Spleen (tissue), 11 donors: ENCODE measurements around the gene SDK1. TPM values are rescaled to one million over a fixed set of nuclear protein-coding genes. Genes with fewer than 3 reads are reported as not detected.

Experiments
- DNase-seq: peaks from one replicate; pipeline ENCODE4 v3.0.0-alpha.2; 2020
- H3K27ac ChIP-seq, 8 donors: fragments of 200-600 bp; sonication (generic) in 7 of 8; 1 replicate in 4 of 8; 2 replicates in 4 of 8; pipeline versions ENCODE4 v1.5.0 to v1.8.0; 2016 to 2021; ENCODE audit warnings: inconsistent platforms in 4 of 8, mild to moderate bottlenecking in 4 of 8, moderate library complexity in 1 of 8
- H3K27me3 ChIP-seq, 7 donors: fragments of 200-600 bp; sonication (generic) in 6 of 7; replicated peaks in 1 of 7; 1 replicate in 4 of 7; 2 replicates in 3 of 7; pipeline versions ENCODE4 v1.5.0 to v1.8.0; 2016 to 2021; ENCODE audit warnings: inconsistent platforms in 3 of 7, mild to moderate bottlenecking in 1 of 7
- H3K36me3 ChIP-seq, 6 donors: fragments of 200-600 bp; sonication (generic) in 5 of 6; 1 replicate in 4 of 6; 2 replicates in 2 of 6; pipeline versions ENCODE4 v1.5.0 to v1.8.0; 2016 to 2021; ENCODE audit warnings: inconsistent platforms in 2 of 6
- H3K4me1 ChIP-seq, 6 donors: fragments of 200-600 bp; sonication (generic) in 5 of 6; 1 replicate in 3 of 6; 2 replicates in 3 of 6; pipeline versions ENCODE4 v1.5.0 to v1.8.0; 2016 to 2021; ENCODE audit warnings: inconsistent platforms in 3 of 6
- H3K4me3 ChIP-seq, 8 donors: fragments of 200-600 bp; sonication (generic) in 7 of 8; 1 replicate in 4 of 8; 2 replicates in 4 of 8; pipeline versions ENCODE4 v1.5.0 to v1.8.0; 2016 to 2021; ENCODE audit warnings: inconsistent platforms in 4 of 8, mild to moderate bottlenecking in 4 of 8, moderate library complexity in 2 of 8
- H3K9me3 ChIP-seq, 8 donors: fragments of 200-600 bp; sonication (generic) in 7 of 8; 1 replicate in 4 of 8; 2 replicates in 4 of 8; pipeline versions ENCODE4 v1.5.0 to v1.8.0; 2016 to 2021; ENCODE audit warnings: inconsistent platforms in 4 of 8
- CTCF ChIP-seq, 11 experiments: fragments of 200-600 bp in 7 of 11; fragments of 450-650 bp in 4 of 11; sonication (generic) in 4 of 11; IDR thresholded peaks in 8 of 11; conservative IDR thresholded peaks in 3 of 11; 1 replicate in 7 of 11; 2 replicates in 4 of 11; pipeline versions ENCODE4 v1.4.0 to v1.8.0; 2016 to 2021; ENCODE audit warnings: antibody characterized with exemption in 11 of 11, inconsistent platforms in 4 of 11, mild to moderate bottlenecking in 1 of 11
- POLR2A ChIP-seq, 3 donors: fragments of 450-650 bp; IDR thresholded peaks; one replicate each; pipeline ENCODE4 v1.5.1; 2017; ENCODE audit warnings: antibody characterized with exemption in 3 of 3, mild to moderate bottlenecking in 1 of 3
- POLR2AphosphoS5 ChIP-seq, 3 donors: sonication (generic); formaldehyde crosslinking; IDR thresholded peaks; one replicate each; pipeline ENCODE4 v1.5.1; 2017; ENCODE audit warnings: antibody characterized with exemption in 3 of 3
- WGBS, 5 donors: extraction: QIAGEN DNeasy Blood & Tissue Kit in 3 of 5; methylation state at CpG; one replicate each; pipeline versions ENCODE4 v1.1.5 to v1.1.7; 2013 to 2018; 5-methylcytosine and 5-hydroxymethylcytosine counted together
- intact Hi-C: fragments of 100-400 bp; cut with DNase I; formaldehyde crosslinking; loops from one replicate; pipeline ENCODE4 v1.15.0; 2023; ENCODE audit warnings: low total_unique reads
- polyA plus RNA-seq, 3 donors: library from polyadenylated mRNA; stranded (reverse); fragments of 200-250 nt; gene quantifications; one replicate each; pipeline ENCODE4 v1.2.1, GENCODE V29; 2013
- total RNA-seq, 7 donors: library from RNA; depleted of rRNA in 3 of 7; stranded (reverse); fragments of >200 nt in 3 of 7; fragmentation: NEBNext Ultra II Directional in 4 of 7; extraction: Animal tissue kit (Norgen Biotek cat#: 25700) in 4 of 7; gene quantifications; one replicate each; pipeline versions ENCODE4 v1.1.0 to v1.2.1, GENCODE V29; 2016 to 2021
- donor health status: healthy with polysubstance abuse.
- donor health status: DM: no; HTN: no; CAD: no; lungs with moderate emphysema.
- donor health status: DM: no; HTN: no; CAD: no.
- donor health status: Bipolar disorder and iron deficiency.
- donor health status: healthy.
- donor health status: DM: no; HTN: no; CAD: no.
- donor health status: DM: yes; HTN: yes; CAD: no.

Gene SDK1
- total and polyA plus RNA-seq, 10 donors = 3.2 to 54.1 (median 35.1) TPM

GRCh38 chr7:3899559-3899991 is 598.5 kb downstream of the SDK1 start:
- Histone ChIP-seq H3K4me1 (peaks cover 0 to 16% (median 5%) of the 10 kb centered on the region in 6 donors), H3K36me3 (no peaks in the 10 kb centered on the region), H3K27me3 (no peaks in the 10 kb centered on the region), H3K9me3 (no peaks in the 10 kb centered on the region), H3K27ac (no peak overlapping the region), H3K4me3 (no peak overlapping the region)
- WGBS, 5 donors = 81 to 92% (median 83%) methylated on average over 8 to 9 of the region's 9 CpGs
- no peak for TF ChIP-seq POLR2A (IDR thresholded peaks at IDR 0.05)
- no peak for TF ChIP-seq POLR2AphosphoS5 (IDR thresholded peaks at IDR 0.05)
- TF ChIP-seq CTCF (IDR thresholded peaks at IDR 0.05 in 8 of 11, conservative IDR thresholded peaks at IDR 0.05 in 3 of 11) = no peak
- intact Hi-C loops = loop anchor here (10.0 kb wide), 2 partner anchors 595 to 1035 kb away; partner anchors contain the start of gene SDK1
- no peak for DNase-seq

DNA sequence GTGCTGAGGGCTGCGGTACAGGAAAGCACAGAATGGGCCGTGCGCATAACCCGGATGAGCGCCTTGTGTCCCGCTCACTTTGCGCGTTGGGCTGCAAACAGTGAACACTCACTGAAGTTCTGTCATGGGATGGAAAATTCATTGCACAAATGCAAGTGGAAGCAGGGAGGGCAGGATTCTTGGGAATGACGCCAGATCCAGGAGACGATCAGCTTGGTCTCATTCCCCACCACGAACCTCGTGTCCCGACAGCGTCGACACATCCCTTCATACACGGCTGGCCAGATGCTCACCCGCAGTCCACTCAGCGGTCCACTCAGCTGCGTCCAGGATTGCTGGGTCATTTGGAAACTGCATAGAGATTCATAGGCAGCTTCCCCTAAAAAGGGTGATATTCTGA is 607.1 kb downstream of the SDK1 start:
- no peaks in the 10 kb centered on the region for H3K9me3 ChIP-seq
- H3K4me1 ChIP-seq = no peaks in the 10 kb centered on the region
- 93 to 97% (median 94%) methylated on average over 19 of the region's 19 CpGs for WGBS, 5 donors
- H3K27me3 ChIP-seq = peaks cover 0 to 3% (median 0%) of the 10 kb centered on the region in 7 donors
- no peak for DNase-seq
- no peak overlapping the region for H3K4me3 ChIP-seq
- no peak for TF ChIP-seq CTCF (IDR thresholded peaks at IDR 0.05 in 8 of 11, conservative IDR thresholded peaks at IDR 0.05 in 3 of 11)
- no peak for TF ChIP-seq POLR2AphosphoS5 (IDR thresholded peaks at IDR 0.05)
- no peak for TF ChIP-seq POLR2A (IDR thresholded peaks at IDR 0.05)
- H3K36me3 ChIP-seq = no peaks in the 10 kb centered on the region
- intact Hi-C loops = no loop called here
- H3K27ac ChIP-seq = no peak overlapping the region

DNA sequence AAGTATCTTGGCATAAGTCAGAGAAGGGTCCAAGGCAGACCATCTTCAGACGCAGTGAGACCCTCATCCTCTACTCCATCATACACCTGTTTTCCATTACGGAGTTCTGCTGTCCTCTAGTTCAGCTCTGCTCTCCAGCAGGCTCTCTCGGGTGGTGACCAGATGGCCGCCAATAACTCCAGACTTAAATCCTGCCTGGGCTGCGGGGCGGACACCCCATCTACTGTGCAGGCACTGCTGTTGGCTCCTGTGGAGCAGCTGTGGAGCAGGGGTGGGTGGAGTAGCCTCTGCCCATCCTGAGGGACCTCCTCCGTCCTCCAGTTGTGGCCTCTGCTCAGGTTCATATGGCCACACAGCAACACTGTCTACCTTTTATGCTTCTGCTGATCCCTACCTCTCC is 608.1 kb downstream of the SDK1 start:
- TF ChIP-seq POLR2AphosphoS5 (IDR thresholded peaks at IDR 0.05) (no peak), CTCF (IDR thresholded peaks at IDR 0.05 in 8 of 11, conservative IDR thresholded peaks at IDR 0.05 in 3 of 11) (no peak), POLR2A (IDR thresholded peaks at IDR 0.05) (no peak)
- intact Hi-C loops = no loop called here
- H3K27ac ChIP-seq = no peak overlapping the region
- peaks cover 0 to under 1% (median 0%) of the 10 kb centered on the region in 6 donors for H3K4me1 ChIP-seq
- H3K4me3 ChIP-seq = no peak overlapping the region
- no peaks in the 10 kb centered on the region for H3K9me3 ChIP-seq
- WGBS, 5 donors = 90 to 96% (median 92%) methylated on average over 7 of the region's 7 CpGs
- H3K36me3 ChIP-seq = no peaks in the 10 kb centered on the region
- peaks cover 0 to 3% (median 0%) of the 10 kb centered on the region in 7 donors for H3K27me3 ChIP-seq
- DNase-seq = no peak

DNA sequence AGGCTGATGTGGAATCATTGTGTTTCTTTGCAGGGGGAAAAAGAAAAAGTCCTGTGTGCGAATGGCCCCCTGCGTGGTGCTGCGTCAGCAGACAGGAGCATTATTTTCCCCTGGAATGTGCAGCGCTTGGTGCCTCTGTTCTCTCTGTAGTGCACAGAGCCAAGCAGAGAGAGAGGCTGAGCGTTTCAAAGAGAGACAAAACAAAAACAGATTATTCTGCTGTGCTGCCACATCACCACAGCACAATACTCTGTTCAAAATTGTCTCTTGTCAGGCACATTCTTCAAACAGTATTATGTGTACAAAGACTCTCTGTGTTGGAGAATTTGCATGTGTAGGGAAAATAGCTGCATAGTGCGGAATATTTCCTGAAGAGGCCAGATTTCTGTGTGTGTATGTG is 609.0 kb downstream of the SDK1 start:
- WGBS, 5 donors = 86 to 95% (median 92%) methylated on average over 6 of the region's 6 CpGs
- Histone ChIP-seq H3K9me3 (no peaks in the 10 kb centered on the region), H3K27ac (no peak overlapping the region), H3K27me3 (peaks cover 0 to 3% (median 0%) of the 10 kb centered on the region in 7 donors), H3K36me3 (no peaks in the 10 kb centered on the region), H3K4me1 (peaks cover 0 to 10% (median 0%) of the 10 kb centered on the region in 6 donors), H3K4me3 (no peak overlapping the region)
- TF ChIP-seq POLR2A (IDR thresholded peaks at IDR 0.05) (no peak), POLR2AphosphoS5 (IDR thresholded peaks at IDR 0.05) (no peak), CTCF (IDR thresholded peaks at IDR 0.05 in 8 of 11, conservative IDR thresholded peaks at IDR 0.05 in 3 of 11) (no peak)
- intact Hi-C loops = no loop called here
- no peak for DNase-seq
